ENCODE measurements around the gene RUNX1.

RUNX1 gene

DNA sequence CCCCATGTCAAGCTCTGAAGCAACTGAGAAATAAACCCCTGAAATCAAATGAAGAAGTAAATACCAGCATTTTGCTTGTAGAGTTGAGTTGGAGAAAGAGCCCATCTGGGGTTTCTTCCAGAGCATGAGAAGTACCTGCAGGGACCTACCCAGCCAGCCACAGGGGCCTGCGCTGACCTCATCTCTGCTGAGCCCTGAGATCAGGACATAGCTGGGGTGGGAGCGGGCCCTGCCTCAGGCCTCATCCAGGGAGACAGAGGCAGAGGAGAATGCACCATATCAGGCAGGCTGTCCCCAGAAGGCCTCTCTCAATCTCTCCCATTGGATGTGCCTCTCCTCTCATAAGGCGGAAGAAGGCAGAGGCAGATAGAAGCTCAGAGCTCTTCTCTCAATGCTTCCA is 27.6 kb downstream of the RUNX1 start:
- no peak overlapping the region for H3K4me3 ChIP-seq (replicated peaks; ENCODE audit: low read depth, low read length)
- no peak for DNase-seq (ENCODE audit: low read depth)
- TF ChIP-seq, protein P1, sequence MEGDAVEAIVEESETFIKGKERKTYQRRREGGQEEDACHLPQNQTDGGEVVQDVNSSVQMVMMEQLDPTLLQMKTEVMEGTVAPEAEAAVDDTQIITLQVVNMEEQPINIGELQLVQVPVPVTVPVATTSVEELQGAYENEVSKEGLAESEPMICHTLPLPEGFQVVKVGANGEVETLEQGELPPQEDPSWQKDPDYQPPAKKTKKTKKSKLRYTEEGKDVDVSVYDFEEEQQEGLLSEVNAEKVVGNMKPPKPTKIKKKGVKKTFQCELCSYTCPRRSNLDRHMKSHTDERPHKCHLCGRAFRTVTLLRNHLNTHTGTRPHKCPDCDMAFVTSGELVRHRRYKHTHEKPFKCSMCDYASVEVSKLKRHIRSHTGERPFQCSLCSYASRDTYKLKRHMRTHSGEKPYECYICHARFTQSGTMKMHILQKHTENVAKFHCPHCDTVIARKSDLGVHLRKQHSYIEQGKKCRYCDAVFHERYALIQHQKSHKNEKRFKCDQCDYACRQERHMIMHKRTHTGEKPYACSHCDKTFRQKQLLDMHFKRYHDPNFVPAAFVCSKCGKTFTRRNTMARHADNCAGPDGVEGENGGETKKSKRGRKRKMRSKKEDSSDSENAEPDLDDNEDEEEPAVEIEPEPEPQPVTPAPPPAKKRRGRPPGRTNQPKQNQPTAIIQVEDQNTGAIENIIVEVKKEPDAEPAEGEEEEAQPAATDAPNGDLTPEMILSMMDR (IDR thresholded peaks at IDR 0.05; ENCODE audit: low read length, missing control alignments): no peak

DNA sequence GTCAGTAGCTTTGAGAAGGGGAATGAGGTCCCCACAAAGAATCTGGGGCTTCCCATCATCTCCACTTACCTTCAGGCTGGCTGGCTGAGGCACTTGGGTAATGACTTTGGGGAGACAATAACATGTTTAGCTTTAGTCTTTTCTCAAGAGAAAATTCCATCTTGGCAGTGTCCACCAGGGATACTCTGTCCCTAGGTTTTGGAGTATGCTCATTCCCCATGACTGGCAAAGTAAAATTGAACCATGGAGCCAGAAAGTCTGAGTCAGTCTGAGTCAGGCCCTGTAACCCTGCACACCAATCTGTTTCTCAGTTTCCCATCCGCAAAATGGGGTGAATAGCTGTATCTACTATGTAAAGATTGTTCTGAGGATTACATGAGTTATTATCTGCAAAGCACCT is 28.2 kb downstream of the RUNX1 start:
- DNase-seq (ENCODE audit: low read depth): no peak
- TF ChIP-seq, protein P1 (IDR thresholded peaks at IDR 0.05; ENCODE audit: low read length, missing control alignments): no peak
- no peak overlapping the region for H3K4me3 ChIP-seq (replicated peaks; ENCODE audit: low read depth, low read length)

DNA sequence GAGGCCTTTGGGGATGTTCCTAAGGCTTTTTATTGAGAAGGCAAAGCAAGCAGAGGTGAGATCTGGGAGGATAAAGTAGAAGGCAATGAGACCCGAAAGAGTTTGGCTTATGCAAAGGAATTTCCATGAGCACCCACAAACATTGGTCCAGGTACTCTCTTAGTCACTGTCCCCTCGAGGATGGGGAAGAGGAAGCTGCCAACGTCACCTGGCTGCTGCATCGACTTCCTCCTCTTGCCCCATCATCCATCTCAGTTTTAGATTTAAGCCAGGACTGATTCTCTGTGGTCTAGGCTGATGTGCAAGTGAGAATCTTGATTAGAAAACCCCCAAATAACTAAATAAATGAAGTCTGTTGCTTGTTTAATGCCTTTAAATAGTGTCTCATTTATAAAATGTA is 28.7 kb downstream of the RUNX1 start:
- TF ChIP-seq, protein P1 (IDR thresholded peaks at IDR 0.05; ENCODE audit: low read length, missing control alignments): no peak
- DNase-seq (ENCODE audit: low read depth): no peak
- H3K4me3 ChIP-seq (replicated peaks; ENCODE audit: low read depth, low read length): no peak overlapping the region

DNA sequence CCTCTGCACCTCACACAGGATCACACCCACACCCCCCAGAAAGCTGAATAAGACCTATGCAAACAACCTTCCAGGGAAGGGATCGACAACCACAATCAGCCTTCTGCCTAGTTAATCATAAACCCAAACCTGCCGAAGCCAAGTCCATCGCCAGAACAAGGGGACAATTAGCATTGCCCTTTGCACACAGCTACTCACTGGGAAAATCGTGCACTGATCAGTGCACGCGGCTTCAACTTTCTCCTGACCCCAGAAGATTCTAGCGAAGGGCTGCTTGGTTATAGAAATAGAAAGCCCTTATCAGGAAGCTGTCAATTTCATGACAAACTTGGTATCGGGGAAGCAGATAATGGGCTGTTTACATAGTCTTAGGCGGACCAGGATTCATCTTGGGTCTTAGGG is 29.5 kb downstream of the RUNX1 start:
- no peak for DNase-seq (ENCODE audit: low read depth)
- no peak overlapping the region for H3K4me3 ChIP-seq (replicated peaks; ENCODE audit: low read depth, low read length)
- TF ChIP-seq, protein P1 (IDR thresholded peaks at IDR 0.05; ENCODE audit: low read length, missing control alignments): no peak

DNA sequence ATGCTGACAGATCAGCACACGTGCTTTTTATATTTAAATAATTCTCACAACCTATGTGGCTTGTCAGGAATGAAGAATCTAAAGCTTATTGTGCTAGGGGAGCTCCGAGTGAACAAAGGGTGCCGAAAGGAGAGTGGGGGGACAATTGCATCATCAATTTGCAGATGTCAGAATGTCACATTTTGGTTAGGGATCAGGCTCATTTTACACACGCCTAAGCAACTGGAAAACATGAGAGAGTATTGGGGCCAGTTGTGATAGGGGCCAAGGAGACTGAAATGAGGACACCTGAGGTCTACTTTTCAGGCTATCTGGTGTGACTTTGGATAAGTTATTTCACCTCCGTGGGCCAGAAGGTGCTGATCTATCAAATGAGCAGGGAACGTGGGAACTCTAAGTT is 31.8 kb downstream of the RUNX1 start:
- DNase-seq (ENCODE audit: low read depth): no peak

DNA sequence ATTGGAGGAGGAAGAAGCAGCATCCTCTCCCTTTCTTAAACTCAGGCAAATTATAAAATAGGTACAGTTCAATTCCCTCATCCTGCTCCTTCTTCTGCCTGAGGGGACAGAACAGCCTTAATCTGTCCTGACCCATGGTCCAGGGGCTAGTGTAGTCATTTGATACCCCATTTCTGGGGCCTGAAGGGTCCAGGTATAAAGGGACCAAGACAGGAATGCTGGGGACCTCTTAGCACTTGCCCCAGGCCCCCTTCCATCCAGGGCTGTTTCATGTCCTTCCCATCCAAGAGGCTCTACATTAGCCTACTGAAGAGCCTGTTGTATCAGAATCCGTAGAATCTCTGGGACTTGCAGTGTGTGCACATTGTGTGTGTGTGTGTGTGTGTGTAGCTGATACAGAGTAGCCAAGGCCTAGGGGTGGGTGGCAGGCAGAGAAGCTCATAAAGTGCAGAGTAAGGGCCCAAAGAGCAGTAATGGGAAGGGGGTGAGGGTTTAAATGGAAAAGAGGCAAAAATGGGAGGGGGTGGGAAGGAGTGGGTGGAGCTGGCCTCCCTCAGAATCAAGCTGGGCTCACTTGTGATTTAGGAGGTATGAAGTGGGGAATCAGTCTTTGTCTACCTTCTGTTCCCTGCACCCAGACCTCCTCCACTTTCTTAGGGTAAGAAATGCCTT is 32.4 kb downstream of the RUNX1 start:
- TF ChIP-seq, protein P1 (IDR thresholded peaks at IDR 0.05; ENCODE audit: low read length, missing control alignments): no peak
- no peak for DNase-seq (ENCODE audit: low read depth)
- H3K4me3 ChIP-seq (replicated peaks; ENCODE audit: low read depth, low read length): no peak overlapping the region

More for the DNA sequence above, 31.8 kb downstream of the RUNX1 start:
- TF ChIP-seq, protein P1 (IDR thresholded peaks at IDR 0.05; ENCODE audit: low read length, missing control alignments): no peak
- no peak overlapping the region for H3K4me3 ChIP-seq (replicated peaks; ENCODE audit: low read depth, low read length)

DNA sequence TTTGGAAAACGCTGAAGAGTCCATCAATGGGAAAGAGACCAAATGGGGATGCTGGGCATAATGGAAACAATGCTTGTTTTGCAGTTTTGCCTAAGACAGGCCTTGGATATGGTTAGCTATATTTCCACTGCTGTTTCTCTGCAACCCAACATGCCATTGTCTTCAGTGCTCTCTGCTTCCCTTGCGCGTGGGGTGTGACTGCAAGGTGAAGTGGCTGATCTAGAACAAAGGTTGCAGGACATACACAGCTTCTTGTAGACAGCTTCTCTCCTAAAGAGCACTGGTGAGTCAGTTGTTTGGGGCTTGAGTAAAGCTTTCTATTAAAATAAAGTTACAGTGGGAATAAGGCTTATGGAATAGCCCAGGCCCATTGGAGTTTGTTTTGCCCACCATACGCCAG is 33.0 kb downstream of the RUNX1 start:
- no peak overlapping the region for H3K4me3 ChIP-seq (replicated peaks; ENCODE audit: low read depth, low read length)
- TF ChIP-seq, protein P1 (IDR thresholded peaks at IDR 0.05; ENCODE audit: low read length, missing control alignments): no peak
- DNase-seq (ENCODE audit: low read depth): no peak

Measured in fibroblast of pulmonary artery (primary cell).